K562 (cell line): ENCODE data around the gene ANKRD2. TPM values are rescaled to one million over a fixed set of nuclear protein-coding genes. Genes with fewer than 3 reads are reported as not detected.

Experiments used
- ASH1L ChIP-seq: fragments of 450-650 bp; IDR thresholded peaks from 2 replicates; pipeline ENCODE4 v1.6.1; 2018; ENCODE audit warnings: borderline replicate concordance, mild to moderate bottlenecking, low read depth; ENCODE audit not compliant: partially characterized antibody
- CEBPB ChIP-seq: fragments of 450-650 bp; IDR thresholded peaks from 2 replicates; pipeline ENCODE4 v1.6.1; 2016; ENCODE audit warnings: missing genetic modification characterization, missing compliant biosample characterization
- FOS ChIP-seq: IDR thresholded peaks from 3 replicates; pipeline ENCODE4 v1.6.1; 2011; ENCODE audit not compliant: insufficient read length; ENCODE audit errors: extremely low read depth
- HLTF ChIP-seq: fragments of 450-650 bp; IDR thresholded peaks from 2 replicates; pipeline ENCODE4 v1.6.1; 2016
- MYBL2 ChIP-seq, 2 experiments: fragments of 450-650 bp in 1 of 2; sonication (generic) in 1 of 2; formaldehyde crosslinking in 1 of 2; IDR thresholded peaks; 2 replicates each; pipeline versions ENCODE4 v1.6.1 to v1.8.1; 2017 to 2022; ENCODE audit warnings: borderline replicate concordance in 1 of 2, inconsistent platforms in 1 of 2, low read depth in 1 of 2, mild to moderate bottlenecking in 1 of 2, missing genetic modification reagents in 1 of 2, moderate library complexity in 1 of 2
- NEUROD1 ChIP-seq: fragments of 150-350 bp; IDR thresholded peaks from 2 replicates; pipeline ENCODE4 v1.6.1; 2014; ENCODE audit warnings: borderline replicate concordance, low read length, low read depth; ENCODE audit not compliant: partially characterized antibody
- NR2C2 ChIP-seq, 2 experiments: fragments of 200-800 bp in 1 of 2; sonication (Bioruptor generic) in 1 of 2; sonication (generic) in 1 of 2; formaldehyde crosslinking in 1 of 2; IDR thresholded peaks; 2 replicates each; pipeline versions ENCODE4 v1.6.1 to v1.8.0; 2016 to 2022; ENCODE audit warnings: mild to moderate bottlenecking in 1 of 2, missing compliant biosample characterization in 1 of 2, missing genetic modification characterization in 1 of 2, missing genetic modification reagents in 1 of 2
- NRF1 ChIP-seq, 2 experiments: fragments of 450-650 bp; IDR thresholded peaks in 1 of 2; conservative IDR thresholded peaks in 1 of 2; 2 replicates each; pipeline ENCODE4 v1.6.1; 2014; ENCODE audit warnings: mild to moderate bottlenecking in 2 of 2
- SIX5 ChIP-seq, 2 experiments: IDR thresholded peaks; 2 replicates each; pipeline ENCODE4 v1.6.1; 2011; ENCODE audit warnings: low read length in 2 of 2, borderline replicate concordance in 1 of 2, low read depth in 1 of 2, mild to moderate bottlenecking in 1 of 2, moderate library complexity in 1 of 2; ENCODE audit not compliant: insufficient read depth in 1 of 2
- TAF7 ChIP-seq: fragments of 450-650 bp; IDR thresholded peaks from 2 replicates; pipeline ENCODE4 v1.6.1; 2016; ENCODE audit warnings: missing genetic modification characterization, missing compliant biosample characterization
- VEZF1 ChIP-seq: fragments of 200-800 bp; sonication (Bioruptor generic); IDR thresholded peaks from 2 replicates; pipeline ENCODE4 v1.6.1; 2017; ENCODE audit warnings: missing genetic modification characterization, missing compliant biosample characterization
- ZFPM2 ChIP-seq: fragments of 250-450 bp; sonication (Bioruptor Pico); IDR thresholded peaks from 2 replicates; pipeline ENCODE4 v1.5.1; 2022; ENCODE audit warnings: mild to moderate bottlenecking
- ZNF184 ChIP-seq: sonication (generic); formaldehyde crosslinking; IDR thresholded peaks from 2 replicates; pipeline ENCODE4 v1.5.0; 2020; ENCODE audit warnings: missing genetic modification reagents
- ZNF384 ChIP-seq: IDR thresholded peaks from 2 replicates; pipeline ENCODE4 v1.6.1; 2012; ENCODE audit warnings: low read depth, low read length, improper control_type of control experiment
- ZZZ3 ChIP-seq: fragments of 450-650 bp; IDR thresholded peaks from 2 replicates; pipeline ENCODE4 v1.6.1; 2016; ENCODE audit warnings: antibody characterized with exemption, mild to moderate bottlenecking, moderate library complexity
- polyA plus RNA-seq, 8 experiments: library from polyadenylated mRNA; depleted of rRNA in 4 of 8; stranded (reverse) in 5 of 8; unstranded in 3 of 8; fragments of >200 nt; fragmentation: Nextera tagmentation in 2 of 8; fragmentation: Illumina TruSeq in 1 of 8; extraction: Ambion mirVana in 2 of 8; extraction: Trizol in 1 of 8; gene quantifications; 2 replicates each; pipeline versions ENCODE4 v1.2.1 to v1.2.3, GENCODE V29; 2011 to 2014; ENCODE audit warnings: inconsistent platforms in 1 of 8, missing spikeins in 1 of 8
- total RNA-seq, 7 experiments: library from RNA; depleted of rRNA in 6 of 7; stranded (reverse); fragments of >200 nt in 6 of 7; fragmentation: Illumina TruSeq in 2 of 7; extraction: Trizol in 2 of 7; gene quantifications; 2 replicates each; pipeline versions ENCODE4 v1.2.1 to v1.2.3, GENCODE V29; 2011 to 2021; ENCODE audit warnings: low replicate concordance in 1 of 7
- TF ChIP-seq, protein P1 (sequence below): fragments of 250-450 bp; sonication (Bioruptor Pico); IDR thresholded peaks from 2 replicates; pipeline ENCODE4 v1.5.0; 2021; ENCODE audit warnings: mild to moderate bottlenecking, moderate library complexity
- TF ChIP-seq, protein P2 (sequence below): fragments of 450-650 bp; IDR thresholded peaks from 2 replicates; pipeline ENCODE4 v1.6.1; 2018; ENCODE audit not compliant: partially characterized antibody

Gene ANKRD2
- total and polyA plus RNA-seq, 9 of the 15 experiments (the other 6 are each of a cell fraction or from before 2014, with no cell fraction given), result not detected

DNA sequence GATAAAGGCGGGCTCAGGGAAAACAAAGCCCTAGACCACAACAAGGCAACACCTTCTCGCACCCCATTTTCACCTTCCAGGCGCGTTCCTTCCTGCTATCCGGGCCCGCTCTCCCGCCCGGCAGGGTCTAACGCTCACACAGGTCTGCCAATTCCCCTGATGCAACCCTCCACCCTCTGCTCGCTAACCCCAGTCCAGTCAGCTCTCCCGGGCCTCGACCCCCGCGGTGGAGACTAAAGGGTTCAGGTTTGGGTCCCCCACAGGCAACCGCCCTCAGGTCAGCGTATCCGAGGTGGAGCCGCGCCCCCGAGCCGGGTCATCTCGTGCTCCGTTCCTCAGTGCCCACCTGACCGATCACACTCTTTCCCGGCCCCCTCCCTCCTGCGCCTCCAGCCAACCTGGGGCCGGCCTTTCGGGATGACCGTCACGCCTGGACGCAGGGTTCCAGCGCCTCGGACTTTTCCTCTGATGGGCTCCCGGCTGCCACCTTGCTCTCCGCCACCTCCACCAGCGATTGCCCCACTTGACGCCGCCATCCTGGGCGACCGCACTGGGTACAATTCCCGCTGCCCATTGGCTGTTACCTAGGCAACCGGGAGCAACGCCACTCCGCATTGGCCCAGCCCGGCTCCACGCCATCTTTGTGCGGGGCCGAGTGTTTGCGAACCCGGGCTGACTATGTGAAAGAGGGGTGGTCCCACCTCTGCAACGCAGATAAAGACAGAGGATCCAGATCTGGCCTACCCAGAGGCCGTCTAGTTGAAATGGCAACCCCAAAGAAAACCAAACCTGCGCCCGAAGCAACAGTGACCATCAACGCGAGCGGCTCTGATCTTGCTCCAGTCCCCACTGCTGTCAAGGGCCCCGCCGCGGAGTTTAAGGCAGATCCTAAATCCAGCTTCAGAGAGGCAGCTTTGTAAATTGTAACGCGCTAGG is 60.6 kb downstream of the ANKRD2 start, which contains the start of gene MORN4 (continued):
- TF ChIP-seq, protein P1, sequence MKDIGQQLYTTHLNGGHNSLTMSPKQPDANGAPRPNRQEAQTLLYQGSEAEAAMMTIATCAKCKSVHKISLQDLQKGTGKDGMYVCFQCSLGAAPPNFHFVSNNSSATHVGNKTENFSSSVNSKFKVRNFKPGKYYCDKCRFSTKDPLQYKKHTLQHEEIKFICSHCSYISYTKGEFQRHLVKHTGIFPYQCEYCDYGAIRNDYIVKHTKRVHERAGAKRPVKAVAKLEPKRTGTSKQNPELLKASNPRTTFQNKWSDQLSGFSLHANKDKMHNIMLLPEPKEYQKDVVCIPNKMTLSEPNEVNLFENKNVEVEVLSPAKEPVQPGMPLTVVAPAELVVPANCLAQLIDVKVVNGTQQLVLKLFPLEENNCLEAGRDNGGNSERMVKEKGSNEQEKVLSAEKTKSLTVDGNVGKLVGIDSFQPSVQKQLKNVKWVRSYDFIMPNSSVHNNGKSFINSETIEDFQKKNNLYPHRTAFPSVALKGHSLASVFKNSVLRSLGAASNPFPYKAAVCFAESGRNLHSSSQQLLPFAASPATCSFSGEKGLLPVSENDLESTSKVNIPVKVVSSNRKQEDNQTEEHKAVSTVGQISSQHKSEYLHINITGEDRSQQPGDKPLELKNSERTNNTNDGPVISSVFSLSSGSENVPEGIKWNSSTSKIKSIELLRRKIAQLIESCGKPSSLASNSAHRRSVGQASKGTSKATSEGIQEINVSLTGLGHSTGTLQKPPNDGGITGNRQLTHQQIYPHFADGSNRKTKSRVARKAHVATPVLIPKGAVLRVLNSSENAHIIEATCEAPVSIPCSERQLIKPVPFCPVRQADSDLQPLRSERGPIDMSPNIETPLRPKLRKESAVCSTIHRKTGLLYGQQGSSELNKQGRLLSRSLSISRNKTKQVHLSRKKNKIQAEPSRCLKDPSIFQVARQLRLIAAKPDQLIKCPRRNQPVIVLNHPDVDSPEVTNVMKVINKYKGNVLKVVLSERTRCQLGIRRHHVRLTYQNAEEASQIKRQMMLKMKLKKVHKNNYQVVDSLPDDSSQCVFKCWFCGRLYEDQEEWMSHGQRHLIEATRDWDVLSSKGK (CRISPR knock-in tag), result no peak
- TF ChIP-seq ASH1L, result peak; percentile 95
- no peak for TF ChIP-seq ZNF384
- no peak for TF ChIP-seq ZNF184 (CRISPR knock-in tag)
- TF ChIP-seq TAF7 (tag), result 0 out of 2 replicates have a peak, but pooled peaks have one; percentile 31
- TF ChIP-seq ZFPM2 (CRISPR knock-in tag), result no peak
- TF ChIP-seq, protein P2, sequence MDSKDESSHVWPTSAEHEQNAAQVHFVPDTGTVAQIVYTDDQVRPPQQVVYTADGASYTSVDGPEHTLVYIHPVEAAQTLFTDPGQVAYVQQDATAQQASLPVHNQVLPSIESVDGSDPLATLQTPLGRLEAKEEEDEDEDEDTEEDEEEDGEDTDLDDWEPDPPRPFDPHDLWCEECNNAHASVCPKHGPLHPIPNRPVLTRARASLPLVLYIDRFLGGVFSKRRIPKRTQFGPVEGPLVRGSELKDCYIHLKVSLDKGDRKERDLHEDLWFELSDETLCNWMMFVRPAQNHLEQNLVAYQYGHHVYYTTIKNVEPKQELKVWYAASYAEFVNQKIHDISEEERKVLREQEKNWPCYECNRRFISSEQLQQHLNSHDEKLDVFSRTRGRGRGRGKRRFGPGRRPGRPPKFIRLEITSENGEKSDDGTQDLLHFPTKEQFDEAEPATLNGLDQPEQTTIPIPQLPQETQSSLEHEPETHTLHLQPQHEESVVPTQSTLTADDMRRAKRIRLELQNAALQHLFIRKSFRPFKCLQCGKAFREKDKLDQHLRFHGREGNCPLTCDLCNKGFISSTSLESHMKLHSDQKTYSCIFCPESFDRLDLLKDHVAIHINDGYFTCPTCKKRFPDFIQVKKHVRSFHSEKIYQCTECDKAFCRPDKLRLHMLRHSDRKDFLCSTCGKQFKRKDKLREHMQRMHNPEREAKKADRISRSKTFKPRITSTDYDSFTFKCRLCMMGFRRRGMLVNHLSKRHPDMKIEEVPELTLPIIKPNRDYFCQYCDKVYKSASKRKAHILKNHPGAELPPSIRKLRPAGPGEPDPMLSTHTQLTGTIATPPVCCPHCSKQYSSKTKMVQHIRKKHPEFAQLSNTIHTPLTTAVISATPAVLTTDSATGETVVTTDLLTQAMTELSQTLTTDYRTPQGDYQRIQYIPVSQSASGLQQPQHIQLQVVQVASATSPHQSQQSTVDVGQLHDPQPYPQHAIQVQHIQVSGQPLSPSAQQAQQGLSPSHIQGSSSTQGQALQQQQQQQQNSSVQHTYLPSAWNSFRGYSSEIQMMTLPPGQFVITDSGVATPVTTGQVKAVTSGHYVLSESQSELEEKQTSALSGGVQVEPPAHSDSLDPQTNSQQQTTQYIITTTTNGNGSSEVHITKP, result peak; percentile 95
- TF ChIP-seq NRF1 (conservative IDR thresholded peaks at IDR 0.05 in 1 of 2, IDR thresholded peaks at IDR 0.05 in 1 of 2), result 0 out of 4 replicates have a peak, but pooled peaks of 1 of the 2 experiments have one; percentile 16
- peak; percentile 94 for TF ChIP-seq NEUROD1
- peak; percentile 54 to 61; a peak in 3 of 4 replicates for TF ChIP-seq SIX5 (IDR thresholded peaks at IDR 0.05; ENCODE audit: borderline replicate concordance in 1 of 2, insufficient read depth in 1 of 2, low read depth in 1 of 2, low read length in 2 of 2)
- TF ChIP-seq VEZF1 (CRISPR knock-in tag), result peak; percentile 41; the same call in 1 of the 2 replicates
- 0 out of 2 replicates have a peak, but pooled peaks have one; percentile 15 for TF ChIP-seq NR2C2 (CRISPR knock-in tag; IDR thresholded peaks at IDR 0.05)
- peak; percentile 91 for TF ChIP-seq NR2C2 (tag; IDR thresholded peaks at IDR 0.05)
- TF ChIP-seq FOS, result peak; percentile 89
- no peak for TF ChIP-seq MYBL2 (IDR thresholded peaks at IDR 0.05; ENCODE audit: low read depth)
- no peak for TF ChIP-seq MYBL2 (CRISPR knock-in tag; IDR thresholded peaks at IDR 0.05; ENCODE audit: borderline replicate concordance)
- no peak for TF ChIP-seq ZZZ3
- peak; percentile 84 for TF ChIP-seq CEBPB (tag)
- no peak for TF ChIP-seq HLTF
